ENCODE results near the gene KMT5B.

The KMT5B gene

GRCh38 chr11:68215524-68216170, 2.6 kb upstream of the KMT5B start:
- no peak for DNase-seq (ENCODE audit: low read depth)

- no peak for DNase-seq (ENCODE audit: low read depth)
Measured at GRCh38 chr11:68215087-68215445, 2.0 kb upstream of the KMT5B start.

- no peak for DNase-seq (ENCODE audit: low read depth)
Measured at GRCh38 chr11:68214173-68215086, 1.3 kb upstream of the KMT5B start.

- DNase-seq (ENCODE audit: low read depth): peak; percentile 68
Measured at GRCh38 chr11:68213555-68214172, 568 bp upstream of the KMT5B start.

DNA sequence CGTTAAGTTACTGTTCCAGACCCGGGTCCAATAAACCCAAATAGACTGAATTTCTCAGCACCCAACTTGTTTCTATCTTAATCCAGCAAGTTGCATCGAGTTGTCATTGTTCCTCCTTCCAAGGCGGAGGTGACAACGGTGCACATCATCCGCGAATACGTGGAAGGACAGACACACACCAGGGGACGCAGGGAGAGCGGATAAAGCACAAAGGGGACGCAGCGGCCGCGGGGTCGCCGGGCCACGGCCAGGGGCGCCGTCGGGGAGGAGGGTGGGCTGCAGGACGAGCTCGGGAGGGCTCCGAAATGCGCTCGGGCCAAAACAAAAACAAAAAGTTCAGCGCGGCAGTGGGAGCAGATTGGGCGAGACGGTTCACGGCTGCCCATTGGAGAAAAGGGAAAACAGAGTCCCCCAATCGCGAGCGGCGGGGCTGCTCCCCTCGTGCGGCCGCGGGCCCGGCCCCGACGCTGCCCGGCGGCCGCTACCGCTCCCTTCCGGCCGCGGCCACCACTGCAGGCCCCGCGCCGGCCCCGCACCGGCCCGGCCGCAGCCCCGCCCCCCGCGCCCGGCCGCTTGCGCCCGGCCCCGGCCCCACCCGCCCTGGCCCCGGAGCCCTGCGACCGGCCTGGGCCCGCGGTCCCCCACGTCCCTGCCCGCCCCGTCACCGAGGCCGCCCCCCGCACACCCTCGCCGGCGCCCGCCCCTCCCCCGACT, 518 bp downstream of the KMT5B start:
- DNase-seq (ENCODE audit: low read depth): no peak

- no peak for DNase-seq (ENCODE audit: low read depth)
Measured at GRCh38 chr11:68211546-68211945, 1.6 kb downstream of the KMT5B start.

- DNase-seq (ENCODE audit: low read depth): no peak
Measured at GRCh38 chr11:68206211-68206610, 6.9 kb downstream of the KMT5B start.

DNA sequence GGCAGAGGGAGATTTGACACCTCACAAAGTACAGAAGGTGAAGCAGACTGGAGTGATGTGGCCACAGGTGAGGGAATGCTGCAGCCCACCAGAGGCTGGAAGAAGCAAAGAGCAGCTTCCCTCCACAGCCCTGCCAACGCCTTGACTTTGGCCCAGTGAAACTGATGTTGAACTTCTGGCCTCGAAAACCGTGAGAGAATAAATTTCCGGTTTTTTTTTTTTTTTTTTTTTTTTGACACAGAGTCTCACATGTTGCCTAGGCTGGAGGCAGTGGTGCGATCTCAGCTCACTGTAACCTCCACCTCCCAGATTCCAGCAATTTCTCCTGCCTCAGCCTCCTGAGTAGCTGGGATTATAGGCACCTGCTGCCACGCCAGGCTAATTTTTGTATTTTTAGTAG, 8.7 kb downstream of the KMT5B start:
- DNase-seq (ENCODE audit: low read depth): no peak

DNA sequence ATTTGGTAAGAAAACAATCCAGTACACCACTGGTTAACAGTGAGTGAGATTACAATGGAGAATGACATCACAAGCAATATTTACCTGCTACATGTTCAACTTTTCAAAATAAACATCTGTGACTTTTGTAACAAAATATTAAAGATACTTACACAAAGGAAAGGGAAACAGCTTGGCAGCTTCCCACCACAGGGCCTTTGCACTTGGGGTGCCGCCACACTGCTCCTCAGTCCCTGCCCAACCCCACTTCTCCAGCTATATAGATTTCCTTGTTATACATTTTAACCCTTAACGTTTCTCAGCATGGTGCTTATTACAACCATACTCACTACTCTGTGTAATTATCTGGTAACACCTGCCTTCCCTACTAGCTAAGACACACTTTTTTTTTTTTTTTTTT, 10.9 kb downstream of the KMT5B start:
- no peak for DNase-seq (ENCODE audit: low read depth)

- no peak for DNase-seq (ENCODE audit: low read depth)
Measured at GRCh38 chr11:68201492-68201891, 11.6 kb downstream of the KMT5B start.

GRCh38 chr11:68200639-68201038, 12.5 kb downstream of the KMT5B start:
- DNase-seq (ENCODE audit: low read depth): peak; percentile 33

GRCh38 chr11:68199295-68199987, 13.7 kb downstream of the KMT5B start:
- DNase-seq (ENCODE audit: low read depth): no peak

- no peak for DNase-seq (ENCODE audit: low read depth)
Measured at GRCh38 chr11:68196219-68196618, 16.9 kb downstream of the KMT5B start.

DNA sequence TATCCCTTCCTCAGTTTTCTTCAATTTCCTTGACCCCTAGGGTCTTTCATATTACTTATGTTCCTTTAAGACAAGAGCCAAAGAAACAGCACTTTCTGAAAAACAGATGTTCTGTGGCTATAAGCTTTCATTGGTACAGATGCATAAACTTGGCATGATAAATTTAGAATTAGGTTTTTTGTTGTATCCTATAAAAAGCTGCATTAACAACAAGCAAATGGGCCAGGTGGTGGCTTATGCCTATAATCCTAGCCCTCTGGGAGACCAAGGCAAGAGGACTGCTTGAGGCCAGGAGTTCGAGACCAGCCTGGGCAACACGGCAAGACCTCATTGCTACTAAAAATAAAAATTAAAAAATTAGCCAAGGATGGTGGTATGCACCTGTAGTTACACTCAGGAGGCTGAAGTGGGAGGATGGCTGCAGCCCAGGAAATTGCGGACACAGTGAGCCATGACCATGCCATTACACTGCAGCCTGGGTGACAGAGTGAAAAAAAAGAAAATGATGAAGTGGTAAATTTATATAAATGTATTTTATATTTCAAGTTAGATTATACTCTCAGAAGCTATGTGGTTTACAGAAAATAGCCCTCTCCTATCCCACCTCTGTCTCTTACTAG, 18.3 kb downstream of the KMT5B start:
- no peak for DNase-seq (ENCODE audit: low read depth)

- DNase-seq (ENCODE audit: low read depth): no peak
Measured at GRCh38 chr11:68193018-68193417, 20.1 kb downstream of the KMT5B start.

- no peak for DNase-seq (ENCODE audit: low read depth)
Measured at GRCh38 chr11:68191661-68192579, 21.2 kb downstream of the KMT5B start.

DNA sequence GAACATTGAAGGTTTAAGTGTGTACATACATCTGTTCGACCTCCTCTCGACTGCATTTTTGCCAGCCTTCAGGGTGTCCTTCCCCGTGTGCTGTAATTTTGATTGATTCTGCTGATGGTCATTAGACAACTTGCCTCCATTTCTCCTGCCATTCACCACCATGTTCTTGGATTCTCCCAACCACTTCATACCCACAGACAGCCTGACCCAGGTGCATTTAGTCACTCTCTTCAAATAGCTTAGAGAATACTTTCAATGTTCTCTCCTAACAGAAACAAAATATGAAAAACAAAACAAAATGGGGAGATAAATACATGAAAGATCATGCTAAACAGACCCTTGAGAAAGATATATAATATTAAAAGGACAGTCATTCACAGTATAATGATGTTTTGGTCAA, 23.2 kb downstream of the KMT5B start:
- no peak for DNase-seq (ENCODE audit: low read depth)

GRCh38 chr11:68189082-68189481, 24.0 kb downstream of the KMT5B start:
- no peak for DNase-seq (ENCODE audit: low read depth)

DNA sequence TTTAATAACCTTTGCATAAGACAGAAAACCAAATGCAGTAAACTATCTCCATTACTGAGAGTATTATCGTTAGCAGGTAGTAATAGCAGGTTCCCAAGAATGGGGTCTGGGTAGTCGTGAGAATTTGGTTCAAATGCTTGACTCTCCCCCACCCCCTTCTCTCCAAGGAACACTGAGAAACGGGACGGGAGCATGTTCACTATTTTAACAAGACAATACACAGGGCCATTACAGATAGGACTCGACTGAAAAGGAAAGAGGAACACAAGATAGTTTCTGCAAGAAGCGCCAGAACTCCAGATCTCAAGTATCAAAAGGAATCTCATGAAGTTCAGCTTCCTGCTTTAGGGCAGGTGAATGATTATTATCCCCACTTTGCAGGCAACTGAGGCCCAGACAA, 27.0 kb downstream of the KMT5B start:
- no peak for DNase-seq (ENCODE audit: low read depth)

DNA sequence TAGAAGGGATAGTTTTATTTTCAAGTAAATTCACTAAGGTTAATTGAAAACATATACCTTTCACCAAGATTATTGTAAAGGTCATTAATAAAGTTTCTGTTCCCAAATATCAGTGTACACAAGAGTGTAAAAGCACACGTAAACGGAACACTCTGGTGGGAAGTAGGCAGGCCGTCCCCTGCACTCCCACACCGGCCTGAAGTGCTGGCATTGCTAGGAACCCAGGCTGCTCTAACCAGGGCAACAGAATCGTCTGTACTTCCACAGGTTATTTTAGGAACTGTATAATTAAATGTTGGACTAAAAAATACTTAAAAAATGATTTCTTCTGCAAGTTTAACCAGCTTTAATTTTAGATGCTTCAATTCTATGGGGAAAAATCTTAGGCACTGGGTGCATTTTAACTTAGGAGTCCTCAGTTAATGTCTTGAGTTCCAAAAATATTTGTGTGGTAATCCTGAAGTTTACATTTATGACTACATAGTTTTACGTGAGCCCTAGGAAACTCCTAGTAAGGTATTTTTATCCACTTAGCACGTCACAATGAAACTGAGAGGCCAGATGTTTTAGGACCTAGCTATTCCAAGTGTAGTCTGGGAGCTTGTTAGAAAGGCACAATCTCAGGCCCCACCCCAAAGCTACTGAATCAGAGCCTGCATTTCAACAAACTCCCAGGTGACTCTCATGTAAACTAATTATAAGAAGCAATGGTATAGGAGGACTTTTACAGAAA, 31.2 kb downstream of the KMT5B start:
- DNase-seq (ENCODE audit: low read depth): no peak
